ENCODE measurements around the gene RCOR1.
"Not testable (repeated sequence)": the region's sequence is repeated elsewhere in the genome, so short reads cannot be mapped to it uniquely, and the experiment has no call there.

Gene RCOR1

GRCh38 chr14:102751088-102751487, 158.6 kb downstream of the RCOR1 start:
- no peak for DNase-seq (ENCODE audit: low spot score)

GRCh38 chr14:102752239-102752847, 159.9 kb downstream of the RCOR1 start:
- no peak for DNase-seq (ENCODE audit: low spot score)

GRCh38 chr14:102754370-102755262, 162.2 kb downstream of the RCOR1 start:
- no peak for DNase-seq (ENCODE audit: low spot score)

- no peak for DNase-seq (ENCODE audit: low spot score)
Measured at GRCh38 chr14:102757646-102758045, 165.2 kb downstream of the RCOR1 start.

GRCh38 chr14:102758087-102758486, 165.6 kb downstream of the RCOR1 start:
- DNase-seq (ENCODE audit: low spot score) = no peak

- no peak for DNase-seq (ENCODE audit: low spot score)
Measured at GRCh38 chr14:102759456-102760187, 167.2 kb downstream of the RCOR1 start.

GRCh38 chr14:102760496-102761193, 168.2 kb downstream of the RCOR1 start:
- DNase-seq (ENCODE audit: low spot score) = no peak

GRCh38 chr14:102761206-102761605, 168.8 kb downstream of the RCOR1 start:
- no peak for DNase-seq (ENCODE audit: low spot score)

GRCh38 chr14:102764220-102764671, 171.8 kb downstream of the RCOR1 start:
- DNase-seq (ENCODE audit: low spot score) = no peak

- not testable (repeated sequence) for DNase-seq (ENCODE audit: low spot score)
Measured at GRCh38 chr14:102765770-102766169, 173.3 kb downstream of the RCOR1 start.

- DNase-seq (ENCODE audit: low spot score) = no peak
Measured at GRCh38 chr14:102768223-102769048, 176.0 kb downstream of the RCOR1 start.

- DNase-seq (ENCODE audit: low spot score) = no peak
Measured at GRCh38 chr14:102769049-102769327, 176.5 kb downstream of the RCOR1 start.

- no peak for DNase-seq (ENCODE audit: low spot score)
Measured at GRCh38 chr14:102770147-102771123, 178.0 kb downstream of the RCOR1 start.

- DNase-seq (ENCODE audit: low spot score) = no peak
Measured at GRCh38 chr14:102771144-102771543, 178.7 kb downstream of the RCOR1 start.

- no peak for DNase-seq (ENCODE audit: low spot score)
Measured at GRCh38 chr14:102772781-102773570, 180.5 kb downstream of the RCOR1 start.

GRCh38 chr14:102774391-102775153, 182.1 kb downstream of the RCOR1 start:
- peak; percentile 37 for DNase-seq (ENCODE audit: low spot score)

GRCh38 chr14:102775855-102776760, 183.7 kb downstream of the RCOR1 start:
- DNase-seq (ENCODE audit: low spot score) = no peak

All from LoVo (cell line).